Neural cell (in vitro differentiated cells): ENCODE data around the gene CTBP2.

Source experiments
- CTCF ChIP-seq: fragments of 450-650 bp; IDR thresholded peaks from 2 replicates; pipeline ENCODE4 v1.5.1; 2014; ENCODE audit warnings: antibody characterized with exemption, mild to moderate bottlenecking, moderate library complexity; ENCODE audit not compliant: poor library complexity, severe bottlenecking
- POLR2AphosphoS5 ChIP-seq: IDR thresholded peaks from 2 replicates; pipeline ENCODE4 v1.6.1; 2012

GRCh38 chr10:124999433-125000365 lies 160.7 kb downstream of the CTBP2 start:
- no peak for TF ChIP-seq CTCF
- TF ChIP-seq POLR2AphosphoS5 = no peak
